HepG2 (cell line): ENCODE data around the gene NDUFB6. TPM values are rescaled to one million over a fixed set of nuclear protein-coding genes. Genes with fewer than 3 reads are reported as not detected.

Source experiments
- BCL6 ChIP-seq: IDR thresholded peaks from 2 replicates; pipeline ENCODE4 v1.6.1; 2016; ENCODE audit warnings: missing genetic modification reagents, missing compliant biosample characterization
- CREB1 ChIP-seq, 2 experiments: fragments of 450-650 bp in 1 of 2; IDR thresholded peaks; 2 replicates each; pipeline ENCODE4 v1.6.1; 2016 to 2017; ENCODE audit warnings: control low read depth in 1 of 2, mild to moderate bottlenecking in 1 of 2, missing compliant biosample characterization in 1 of 2, missing genetic modification characterization in 1 of 2
- ELF4 ChIP-seq: sonication (generic); formaldehyde crosslinking; IDR thresholded peaks from 2 replicates; pipeline ENCODE4 v1.5.0; 2020; ENCODE audit warnings: missing genetic modification reagents, mild to moderate bottlenecking, moderate library complexity, borderline replicate concordance
- EZH2 ChIP-seq: conservative IDR thresholded peaks from 2 replicates; pipeline ENCODE4 v1.6.1; 2012; ENCODE audit warnings: mild to moderate bottlenecking, low read depth, low read length, moderate library complexity
- FOXA3 ChIP-seq: IDR thresholded peaks from 2 replicates; pipeline ENCODE4 v1.6.1; 2016; ENCODE audit warnings: missing genetic modification reagents, missing compliant biosample characterization
- FOXK1 ChIP-seq: sonication (generic); formaldehyde crosslinking; IDR thresholded peaks from 2 replicates; pipeline ENCODE4 v1.4.0; 2020; ENCODE audit warnings: low read depth, missing genetic modification reagents, borderline replicate concordance
- GPBP1L1 ChIP-seq: sonication (generic); formaldehyde crosslinking; IDR thresholded peaks from 2 replicates; pipeline ENCODE4 v1.5.0; 2020; ENCODE audit warnings: mild to moderate bottlenecking, missing genetic modification reagents
- NFE2L2 ChIP-seq: fragments of 150-350 bp; IDR thresholded peaks from 2 replicates; pipeline ENCODE4 v1.6.1; 2014; ENCODE audit warnings: low read length
- PHB2 ChIP-seq: fragments of 450-650 bp; IDR thresholded peaks from 2 replicates; pipeline ENCODE4 v1.6.1; 2018; ENCODE audit not compliant: partially characterized antibody
- PHF8 ChIP-seq: sonication (generic); formaldehyde crosslinking; IDR thresholded peaks from 2 replicates; pipeline ENCODE4 v1.5.0; 2020; ENCODE audit warnings: missing genetic modification reagents
- POGZ ChIP-seq: sonication (generic); formaldehyde crosslinking; IDR thresholded peaks from 2 replicates; pipeline ENCODE4 v1.4.0; 2020; ENCODE audit warnings: mild to moderate bottlenecking, missing genetic modification reagents
- RFX3 ChIP-seq: IDR thresholded peaks from 2 replicates; pipeline ENCODE4 v1.6.1; 2016; ENCODE audit warnings: missing biosample characterization, missing genetic modification reagents
- SALL2 ChIP-seq: sonication (generic); formaldehyde crosslinking; IDR thresholded peaks from 2 replicates; pipeline ENCODE4 v1.8.1; 2023; ENCODE audit warnings: mild to moderate bottlenecking, missing genetic modification reagents, inconsistent platforms
- SAP130 ChIP-seq: IDR thresholded peaks from 2 replicates; pipeline ENCODE4 v1.6.1; 2016; ENCODE audit warnings: low read depth
- TCF7 ChIP-seq: sonication (generic); IDR thresholded peaks from 2 replicates; pipeline ENCODE4 v1.6.1; 2016; ENCODE audit warnings: antibody characterized with exemption, low read depth
- USF2 ChIP-seq, 2 experiments: sonication (generic) in 1 of 2; formaldehyde crosslinking in 1 of 2; IDR thresholded peaks; 2 replicates each; pipeline versions ENCODE4 v1.5.1 to v1.6.1; 2011 to 2020; ENCODE audit warnings: borderline replicate concordance in 1 of 2, low read depth in 1 of 2, low read length in 1 of 2, mild to moderate bottlenecking in 1 of 2, missing genetic modification reagents in 1 of 2, moderate library complexity in 1 of 2
- YEATS4 ChIP-seq: sonication (generic); formaldehyde crosslinking; IDR thresholded peaks from 2 replicates; pipeline ENCODE4 v1.4.0; 2020; ENCODE audit warnings: missing genetic modification reagents, borderline replicate concordance
- ZBTB2 ChIP-seq: sonication (generic); formaldehyde crosslinking; IDR thresholded peaks from 2 replicates; pipeline ENCODE4 v1.8.0; 2022; ENCODE audit warnings: low read depth, missing genetic modification reagents
- ZBTB3 ChIP-seq: sonication (generic); formaldehyde crosslinking; IDR thresholded peaks from 2 replicates; pipeline ENCODE4 v1.4.0; 2020; ENCODE audit warnings: low read depth, mild to moderate bottlenecking, moderate library complexity, missing genetic modification reagents, borderline replicate concordance
- ZBTB42 ChIP-seq: sonication (generic); formaldehyde crosslinking; IDR thresholded peaks from 2 replicates; pipeline ENCODE4 v1.5.0; 2020; ENCODE audit warnings: mild to moderate bottlenecking, missing genetic modification reagents
- ZBTB7B ChIP-seq: sonication (generic); formaldehyde crosslinking; IDR thresholded peaks from 2 replicates; pipeline ENCODE4 v1.4.0; 2020; ENCODE audit warnings: missing genetic modification reagents
- ZNF234 ChIP-seq: sonication (generic); formaldehyde crosslinking; conservative IDR thresholded peaks from 2 replicates; pipeline ENCODE4 v1.5.1; 2020; ENCODE audit warnings: mild to moderate bottlenecking, missing genetic modification reagents
- ZNF503 ChIP-seq: sonication (generic); formaldehyde crosslinking; IDR thresholded peaks from 2 replicates; pipeline ENCODE4 v1.4.0; 2020; ENCODE audit warnings: missing genetic modification reagents
- polyA plus RNA-seq, 8 experiments: library from polyadenylated mRNA; depleted of rRNA in 3 of 8; stranded (reverse) in 7 of 8; unstranded in 1 of 8; fragments of >200 nt; fragmentation: Illumina TruSeq in 4 of 8; extraction: Trizol in 4 of 8; gene quantifications; 2 replicates each; pipeline versions ENCODE4 v1.2.1 to v1.2.3, GENCODE V29; 2011 to 2016; ENCODE audit warnings: low read depth in 4 of 8, missing spikeins in 1 of 8, mixed read lengths in 1 of 8; ENCODE audit not compliant: insufficient read depth in 1 of 8
- total RNA-seq, 5 experiments: library from RNA; depleted of rRNA; stranded (reverse); fragments of >200 nt; fragmentation: Illumina TruSeq; extraction: Trizol; gene quantifications; 2 replicates each; pipeline ENCODE4 v1.2.3, GENCODE V29; 2016; ENCODE audit warnings: low read depth in 1 of 5

Gene NDUFB6
- total and polyA plus RNA-seq, 2 of the 13 experiments (the other 11 are each of a cell fraction or from before 2014, with no cell fraction given) = 31.2 to 81.9 TPM

GRCh38 chr9:32552172-32552872 is 20.6 kb downstream of the NDUFB6 start, which contains the start of the genes SMIM27 and TOPORS (continued):
- TF ChIP-seq USF2 (IDR thresholded peaks at IDR 0.05; ENCODE audit: low read depth, low read length) = peak; percentile 83
- peak; percentile 93; the same call in 1 of the 2 replicates for TF ChIP-seq USF2 (CRISPR knock-in tag; IDR thresholded peaks at IDR 0.05; ENCODE audit: borderline replicate concordance)
- TF ChIP-seq BCL6 (CRISPR knock-in tag) = peak; percentile 38; the same call in 1 of the 2 replicates
- TF ChIP-seq SALL2 (CRISPR knock-in tag) = no peak; the same call in 1 of the 2 replicates
- peak; percentile 65 for TF ChIP-seq POGZ (CRISPR knock-in tag)
- peak; percentile 84 for TF ChIP-seq ZBTB7B
- TF ChIP-seq YEATS4 (CRISPR knock-in tag) = peak; percentile 75
- peak; percentile 70; the same call in 1 of the 2 replicates for TF ChIP-seq FOXK1 (CRISPR knock-in tag)
- TF ChIP-seq EZH2 = no peak
- no peak for TF ChIP-seq ZNF234
- peak; percentile 96 for TF ChIP-seq PHF8 (CRISPR knock-in tag)
- TF ChIP-seq RFX3 (CRISPR knock-in tag) = no peak
- no peak for TF ChIP-seq PHB2
- TF ChIP-seq ZBTB2 (CRISPR knock-in tag) = no peak
- peak; percentile 81 for TF ChIP-seq SAP130 (CRISPR knock-in tag)
- TF ChIP-seq ELF4 (CRISPR knock-in tag) = no peak
- TF ChIP-seq CREB1 (IDR thresholded peaks at IDR 0.05) = no peak
- peak; percentile 79 for TF ChIP-seq CREB1 (CRISPR knock-in tag; IDR thresholded peaks at IDR 0.05)
- TF ChIP-seq NFE2L2 = no peak
- TF ChIP-seq ZBTB3 (CRISPR knock-in tag) = peak; percentile 56; the same call in 1 of the 2 replicates
- TF ChIP-seq ZBTB42 (CRISPR knock-in tag) = peak; percentile 81; the same call in 1 of the 2 replicates
- peak; percentile 46; the same call in 1 of the 2 replicates for TF ChIP-seq FOXA3
- no peak for TF ChIP-seq TCF7
- no peak for TF ChIP-seq GPBP1L1 (CRISPR knock-in tag)
- TF ChIP-seq ZNF503 (CRISPR knock-in tag) = no peak
